Activated T-helper 2 cell treated with anti-CD3 and anti-CD28 coated beads, Interferon-gamma antibody, Interleukin-2, Interleukin-4, amounts not matched to agents 10 μg/mL and 5 μg/mL and 100 μg/mL, durations not matched to agents 14 hours and 24 hours and 36 hours (primary cell): ENCODE measurements around the gene EVI2B. TPM values are rescaled to one million over a fixed set of nuclear protein-coding genes. Genes with fewer than 3 reads are reported as not detected.

Experiments
- DNase-seq: peaks from one replicate; pipeline ENCODE4 v3.0.0; 2021; ENCODE audit warnings: low spot score
- H3K27ac Mint-ChIP-seq: one replicate; pipeline ENCODE4 v1.8.0; 2021; ENCODE audit warnings: mixed read lengths
- H3K27me3 Mint-ChIP-seq: one replicate; pipeline ENCODE4 v1.8.0; 2021; ENCODE audit warnings: low read depth, mixed read lengths
- H3K36me3 Mint-ChIP-seq: one replicate; pipeline ENCODE4 v1.8.0; 2021; ENCODE audit warnings: low read depth, mixed read lengths
- H3K4me1 Mint-ChIP-seq: one replicate; pipeline ENCODE4 v1.8.0; 2021; ENCODE audit warnings: low read depth, mixed read lengths
- H3K4me3 Mint-ChIP-seq: one replicate; pipeline ENCODE4 v1.8.0; 2021; ENCODE audit warnings: low read depth, mild to moderate bottlenecking, moderate library complexity, mixed read lengths
- H3K9me3 Mint-ChIP-seq: one replicate; pipeline ENCODE4 v1.8.0; 2021; ENCODE audit warnings: mixed read lengths
- intact Hi-C: fragments of 100-400 bp; cut with micrococcal nuclease; formaldehyde crosslinking; loops from one replicate; pipeline ENCODE4 v1.15.1; 2023
- total RNA-seq: library from RNA; stranded (reverse); gene quantifications from 2 replicates; pipeline ENCODE4 v1.2.3, GENCODE V29; 2022

Gene EVI2B
- total RNA-seq, 1 donor from 2014 or later, result 13.9 TPM

- no peak for DNase-seq
- intact Hi-C loops, result no loop called here
- no peaks in the 10 kb centered on the region for H3K27me3 Mint-ChIP-seq
- H3K36me3 Mint-ChIP-seq, result peaks cover 6% of the 10 kb centered on the region
- H3K4me3 Mint-ChIP-seq, result no peak overlapping the region
- H3K9me3 Mint-ChIP-seq, result no peaks in the 10 kb centered on the region
- H3K4me1 Mint-ChIP-seq, result peaks cover 2% of the 10 kb centered on the region
- H3K27ac Mint-ChIP-seq, result no peak overlapping the region
Observed at GRCh38 chr17:31256936-31257335, 56.9 kb downstream of the EVI2B start.

GRCh38 chr17:31254654-31255053 is 59.2 kb downstream of the EVI2B start:
- peaks cover 6% of the 10 kb centered on the region for H3K4me1 Mint-ChIP-seq
- no peaks in the 10 kb centered on the region for H3K9me3 Mint-ChIP-seq
- no peaks in the 10 kb centered on the region for H3K27me3 Mint-ChIP-seq
- no peak for DNase-seq
- H3K4me3 Mint-ChIP-seq, result no peak overlapping the region
- intact Hi-C loops, result no loop called here
- no peak overlapping the region for H3K27ac Mint-ChIP-seq
- peaks cover under 1% of the 10 kb centered on the region for H3K36me3 Mint-ChIP-seq

Other genes with a start within 250 kb of the EVI2B start
- 32.4 and 36.8 TPM in 2 replicates for gene NF1, start 219.1 kb downstream of the EVI2B start, total RNA-seq
- 0.11 and 0.16 TPM in 2 replicates for gene OMG, start 16.8 kb downstream of the EVI2B start, total RNA-seq
- 18.6 and 20.7 TPM in 2 replicates for gene EVI2A, start 7.6 kb upstream of the EVI2B start, total RNA-seq
- 20.8 and 26.2 TPM in 2 replicates for gene RAB11FIP4, start 77.6 kb upstream of the EVI2B start, total RNA-seq